Measurements from ENCODE around the gene TXNDC8.

- TF ChIP-seq CTCF (IDR thresholded peaks at IDR 0.05) (no peak), POLR2AphosphoS5 (IDR thresholded peaks at IDR 0.05) (no peak)
These were observed 19.8 kb downstream of the TXNDC8 start for GRCh38 chr9:110317911-110318310.

Data from breast epithelium (tissue), 3 donors.